Endodermal cell (in vitro differentiated cells): Measurements from ENCODE around the gene MYO15B. TPM values are rescaled to one million over a fixed set of nuclear protein-coding genes. Genes with fewer than 3 reads are reported as not detected.

Experiments
- DNase-seq: peaks from one replicate; pipeline ENCODE4 v3.0.0-alpha.2; 2017
- H3K27ac ChIP-seq: 2 replicates; pipeline ENCODE4 v1.5.1; 2013; ENCODE audit warnings: mild to moderate bottlenecking, low read depth, low read length, moderate library complexity
- H3K27me3 ChIP-seq: 2 replicates; pipeline ENCODE4 v1.6.1; 2013; ENCODE audit warnings: mild to moderate bottlenecking, low read length, moderate library complexity; ENCODE audit not compliant: insufficient read depth, control insufficient read depth, poor library complexity, severe bottlenecking
- H3K36me3 ChIP-seq: 2 replicates; pipeline ENCODE4 v1.7.0; 2013; ENCODE audit warnings: mild to moderate bottlenecking, low read length, moderate library complexity; ENCODE audit not compliant: control insufficient read depth, insufficient read depth
- H3K4me1 ChIP-seq: one replicate; pipeline ENCODE4 v1.7.0; 2013; ENCODE audit warnings: low read length; ENCODE audit not compliant: control insufficient read depth, insufficient read depth
- H3K4me3 ChIP-seq: 2 replicates; pipeline ENCODE4 v1.5.1; 2013; ENCODE audit warnings: mild to moderate bottlenecking, low read length, moderate library complexity
- H3K9ac ChIP-seq: 2 replicates; pipeline ENCODE4 v1.6.1; 2013; ENCODE audit warnings: mild to moderate bottlenecking, low read length, moderate library complexity; ENCODE audit not compliant: poor library complexity, severe bottlenecking; ENCODE audit errors: extremely low read depth
- H3K9me3 ChIP-seq: 2 replicates; pipeline ENCODE4 v1.6.1; 2013; ENCODE audit warnings: mild to moderate bottlenecking, low read length, moderate library complexity; ENCODE audit not compliant: control insufficient read depth
- H3K27ac Mint-ChIP-seq: 2 replicates; pipeline ENCODE4 v1.8.0; 2020; ENCODE audit warnings: mixed read lengths
- H3K27me3 Mint-ChIP-seq: 2 replicates; pipeline ENCODE4 v1.8.0; 2021; ENCODE audit warnings: mild to moderate bottlenecking, mixed read lengths; ENCODE audit not compliant: insufficient read depth
- H3K36me3 Mint-ChIP-seq: 2 replicates; pipeline ENCODE4 v1.8.0; 2020; ENCODE audit warnings: low read depth, mixed read lengths
- H3K4me1 Mint-ChIP-seq: 2 replicates; pipeline ENCODE4 v1.8.0; 2020; ENCODE audit warnings: mixed read lengths
- H3K4me3 Mint-ChIP-seq: 2 replicates; pipeline ENCODE4 v1.8.0; 2020; ENCODE audit warnings: mild to moderate bottlenecking, moderate library complexity, mixed read lengths
- H3K9me3 Mint-ChIP-seq: 2 replicates; pipeline ENCODE4 v1.8.0; 2020; ENCODE audit warnings: mild to moderate bottlenecking, mixed read lengths
- CTCF ChIP-seq: fragments of 200-600 bp; sonication (generic); conservative IDR thresholded peaks from 2 replicates; pipeline ENCODE4 v1.5.0; 2021; ENCODE audit warnings: antibody characterized with exemption, mild to moderate bottlenecking
- WGBS, 2 experiments: methylation state at CpG; one replicate each; pipeline versions ENCODE4 v1.1.5 to v1.1.7; 2013; ENCODE audit warnings: missing lambda C conversion rate in 2 of 2, mixed read lengths in 1 of 2; ENCODE audit not compliant: insufficient coverage in 1 of 2, insufficient read length in 1 of 2; 5-methylcytosine and 5-hydroxymethylcytosine counted together
- total RNA-seq, 2 donors: library from RNA; stranded (reverse); fragmentation: NEBNext Ultra II Directional in 1 of 2; extraction: Animal tissue kit (Norgen Biotek cat#: 25700) in 1 of 2; gene quantifications; 2 replicates in 1 of 2; 3 replicates in 1 of 2; pipeline ENCODE4 v1.2.1, GENCODE V29; 2021

The MYO15B gene
- total RNA-seq, 2 donors from 2014 or later = 89.0 to 123 TPM

- no peak for TF ChIP-seq CTCF
- no peak overlapping the region for H3K27ac Mint-ChIP-seq
- H3K4me3 ChIP-seq = no peak overlapping the region
Observed at GRCh38 chr17:75672011-75672410, 84.4 kb downstream of the MYO15B start.

GRCh38 chr17:75673487-75673886 is 85.9 kb downstream of the MYO15B start:
- no peak overlapping the region for H3K4me3 Mint-ChIP-seq
- H3K27ac Mint-ChIP-seq = no peak overlapping the region
- peaks cover 54% of the 10 kb centered on the region for H3K36me3 Mint-ChIP-seq

More at GRCh38 chr17:75672011-75672410, 84.4 kb downstream of the MYO15B start:
- Histone ChIP-seq H3K36me3 (peaks cover 73% of the 10 kb centered on the region), H3K9me3 (no peaks in the 10 kb centered on the region), H3K27ac (no peak overlapping the region), H3K4me1 (no peaks in the 10 kb centered on the region), H3K9ac (no peak overlapping the region), H3K27me3 (no peaks in the 10 kb centered on the region)
- no peaks in the 10 kb centered on the region for H3K9me3 Mint-ChIP-seq
- peaks cover 5% of the 10 kb centered on the region for H3K4me1 Mint-ChIP-seq
- no peaks in the 10 kb centered on the region for H3K27me3 Mint-ChIP-seq
- DNase-seq = no peak
- WGBS, 2 experiments = 93 to 94% methylated on average over 4 to 5 of the region's 5 CpGs
- H3K4me3 Mint-ChIP-seq = no peak overlapping the region
- H3K36me3 Mint-ChIP-seq = peaks cover 50% of the 10 kb centered on the region

More at GRCh38 chr17:75673487-75673886, 85.9 kb downstream of the MYO15B start:
- Histone ChIP-seq H3K36me3 (peaks cover 79% of the 10 kb centered on the region), H3K9me3 (no peaks in the 10 kb centered on the region), H3K9ac (no peak overlapping the region), H3K4me1 (no peaks in the 10 kb centered on the region), H3K4me3 (no peak overlapping the region), H3K27ac (no peak overlapping the region), H3K27me3 (no peaks in the 10 kb centered on the region)
- no peaks in the 10 kb centered on the region for H3K9me3 Mint-ChIP-seq
- DNase-seq = no peak
- no peaks in the 10 kb centered on the region for H3K27me3 Mint-ChIP-seq
- WGBS, 2 experiments = 77 to 97% methylated on average over 2 to 4 of the region's 4 CpGs
- peaks cover under 1% of the 10 kb centered on the region for H3K4me1 Mint-ChIP-seq
- TF ChIP-seq CTCF = no peak

Other genes with a start within 250 kb of the MYO15B start
- 10 to 100 TPM; 85.5 to 86.6 TPM for gene GRB2, start 182.1 kb upstream of the MYO15B start, total RNA-seq
- 100 to 1,000 TPM in 1 of 2 donors, 10 to 100 TPM in 1; 96.0 to 106 TPM for gene TMEM94, start 131.2 kb upstream of the MYO15B start, total RNA-seq
- gene CASKIN2, start 72.3 kb upstream of the MYO15B start, total RNA-seq = 10 to 100 TPM; 26.4 to 31.0 TPM
- gene TSEN54, start 71.3 kb upstream of the MYO15B start, total RNA-seq = 10 to 100 TPM; 37.7 to 39.1 TPM
- 100 to 1,000 TPM; 128 to 149 TPM for gene LLGL2, start 62.1 kb upstream of the MYO15B start, total RNA-seq
- under 1 TPM in 1 of 2 donors, not detected in 1; 0.40 TPM for gene SMIM5, start 45.6 kb downstream of the MYO15B start, total RNA-seq
- 10 to 100 TPM; 54.3 TPM for gene RECQL5, start 79.4 kb downstream of the MYO15B start, total RNA-seq
- 100 to 1,000 TPM in 1 of 2 donors, 10 to 100 TPM in 1; 96.5 to 113 TPM for gene SAP30BP, start 79.5 kb downstream of the MYO15B start, total RNA-seq
- gene ITGB4, start 133.7 kb downstream of the MYO15B start, total RNA-seq = 1 to 10 TPM; 3.4 to 5.1 TPM
- 10 to 100 TPM; 26.7 to 33.2 TPM for gene GALK1, start 177.4 kb downstream of the MYO15B start, total RNA-seq
- 10 to 100 TPM; 38.0 to 39.0 TPM for gene UNK, start 197.0 kb downstream of the MYO15B start, total RNA-seq